Neural progenitor cell (in vitro differentiated cells): ENCODE data around the gene PNPLA3. TPM values are rescaled to one million over a fixed set of nuclear protein-coding genes. Genes with fewer than 3 reads are reported as not detected.

Experiments
- DNase-seq: peaks from one replicate; pipeline ENCODE4 v3.0.0-alpha.2; 2016; ENCODE audit warnings: low spot score
- H2AFZ ChIP-seq: fragments of 200-600 bp; sonication (generic); replicated peaks from 2 replicates; pipeline ENCODE4 v1.6.1; 2016; ENCODE audit warnings: antibody characterized with exemption
- H3F3A ChIP-seq: fragments of 200-600 bp; sonication (generic); 2 replicates; pipeline ENCODE4 v1.6.1; 2016; ENCODE audit warnings: antibody characterized with exemption, low read depth
- H3K27ac ChIP-seq: fragments of 200-600 bp; sonication (generic); 2 replicates; pipeline ENCODE4 v1.5.1; 2016; ENCODE audit warnings: mild to moderate bottlenecking
- H3K27me3 ChIP-seq: fragments of 200-600 bp; sonication (generic); 2 replicates; pipeline ENCODE4 v1.6.1; 2016; ENCODE audit warnings: mild to moderate bottlenecking, moderate library complexity
- H3K36me3 ChIP-seq: fragments of 200-600 bp; sonication (generic); 2 replicates; pipeline ENCODE4 v1.5.1; 2016
- H3K4me1 ChIP-seq: fragments of 200-600 bp; sonication (generic); 2 replicates; pipeline ENCODE4 v1.6.1; 2016; ENCODE audit warnings: mixed run types
- H3K4me2 ChIP-seq: fragments of 200-600 bp; sonication (generic); 2 replicates; pipeline ENCODE4 v1.6.1; 2016
- H3K4me3 ChIP-seq: fragments of 200-600 bp; sonication (generic); 2 replicates; pipeline ENCODE4 v1.5.1; 2016
- H3K79me2 ChIP-seq: fragments of 200-600 bp; sonication (generic); 2 replicates; pipeline ENCODE4 v1.6.1; 2016; ENCODE audit warnings: low read depth
- H3K9ac ChIP-seq: fragments of 200-600 bp; sonication (generic); 2 replicates; pipeline ENCODE4 v1.6.1; 2016
- H3K9me3 ChIP-seq: fragments of 200-600 bp; sonication (generic); 2 replicates; pipeline ENCODE4 v1.5.1; 2016; ENCODE audit warnings: low read depth
- H4K20me1 ChIP-seq: fragments of 200-600 bp; sonication (generic); 2 replicates; pipeline ENCODE4 v1.6.1; 2016; ENCODE audit warnings: low read depth
- H3K27ac Mint-ChIP-seq: 3 replicates; pipeline ENCODE4 v1.8.0; 2021; ENCODE audit warnings: mixed read lengths
- H3K27me3 Mint-ChIP-seq: 2 replicates; pipeline ENCODE4 v1.8.0; 2022; ENCODE audit warnings: low read depth, mild to moderate bottlenecking, inconsistent platforms, moderate library complexity, mixed read lengths; ENCODE audit not compliant: insufficient read depth
- H3K36me3 Mint-ChIP-seq: 3 replicates; pipeline ENCODE4 v1.8.0; 2021; ENCODE audit warnings: mixed read lengths
- H3K4me1 Mint-ChIP-seq: 3 replicates; pipeline ENCODE4 v1.8.0; 2021; ENCODE audit warnings: mixed read lengths
- H3K4me3 Mint-ChIP-seq: 3 replicates; pipeline ENCODE4 v1.8.0; 2021; ENCODE audit warnings: mild to moderate bottlenecking, moderate library complexity, mixed read lengths
- H3K9me3 Mint-ChIP-seq: 3 replicates; pipeline ENCODE4 v1.8.0; 2020; ENCODE audit warnings: mixed read lengths
- EZH2 ChIP-seq: fragments of 200-600 bp; sonication (generic); IDR thresholded peaks from 2 replicates; pipeline ENCODE4 v1.6.1; 2017; ENCODE audit warnings: antibody characterized with exemption, mild to moderate bottlenecking, moderate library complexity
- EZH2phosphoT487 ChIP-seq: fragments of 200-600 bp; sonication (generic); IDR thresholded peaks from 2 replicates; pipeline ENCODE4 v1.6.1; 2017; ENCODE audit warnings: antibody characterized with exemption
- total RNA-seq: library from RNA; depleted of rRNA; stranded (reverse); fragments of >200 nt; gene quantifications from 2 replicates; pipeline ENCODE4 v1.2.3, GENCODE V29; 2015; ENCODE audit warnings: low replicate concordance
- TF ChIP-seq, protein P1 (sequence below): fragments of 200-600 bp; sonication (generic); IDR thresholded peaks from 2 replicates; pipeline ENCODE4 v1.5.1; 2017; ENCODE audit warnings: antibody characterized with exemption, mild to moderate bottlenecking

The PNPLA3 gene
- total RNA-seq, 1 donor from 2014 or later = 4.8 TPM

GRCh38 chr22:43964314-43964857 lies 40.8 kb downstream of the PNPLA3 start:
- Histone ChIP-seq H4K20me1 (peaks cover 4% of the 10 kb centered on the region), H3K9ac (no peak overlapping the region), H3F3A (no peaks in the 10 kb centered on the region), H3K27me3 (no peaks in the 10 kb centered on the region), H3K4me3 (no peak overlapping the region), H3K4me2 (no peak overlapping the region), H3K27ac (no peak overlapping the region), H3K79me2 (peaks cover 25% of the 10 kb centered on the region), H3K9me3 (no peaks in the 10 kb centered on the region), H2AFZ (no peak overlapping the region), H3K36me3 (no peaks in the 10 kb centered on the region), H3K4me1 (no peaks in the 10 kb centered on the region)
- no peaks in the 10 kb centered on the region for H3K9me3 Mint-ChIP-seq
- H3K27me3 Mint-ChIP-seq = no peaks in the 10 kb centered on the region
- no peak overlapping the region for H3K27ac Mint-ChIP-seq
- TF ChIP-seq EZH2 (no peak), EZH2phosphoT487 (no peak)
- TF ChIP-seq, protein P1, sequence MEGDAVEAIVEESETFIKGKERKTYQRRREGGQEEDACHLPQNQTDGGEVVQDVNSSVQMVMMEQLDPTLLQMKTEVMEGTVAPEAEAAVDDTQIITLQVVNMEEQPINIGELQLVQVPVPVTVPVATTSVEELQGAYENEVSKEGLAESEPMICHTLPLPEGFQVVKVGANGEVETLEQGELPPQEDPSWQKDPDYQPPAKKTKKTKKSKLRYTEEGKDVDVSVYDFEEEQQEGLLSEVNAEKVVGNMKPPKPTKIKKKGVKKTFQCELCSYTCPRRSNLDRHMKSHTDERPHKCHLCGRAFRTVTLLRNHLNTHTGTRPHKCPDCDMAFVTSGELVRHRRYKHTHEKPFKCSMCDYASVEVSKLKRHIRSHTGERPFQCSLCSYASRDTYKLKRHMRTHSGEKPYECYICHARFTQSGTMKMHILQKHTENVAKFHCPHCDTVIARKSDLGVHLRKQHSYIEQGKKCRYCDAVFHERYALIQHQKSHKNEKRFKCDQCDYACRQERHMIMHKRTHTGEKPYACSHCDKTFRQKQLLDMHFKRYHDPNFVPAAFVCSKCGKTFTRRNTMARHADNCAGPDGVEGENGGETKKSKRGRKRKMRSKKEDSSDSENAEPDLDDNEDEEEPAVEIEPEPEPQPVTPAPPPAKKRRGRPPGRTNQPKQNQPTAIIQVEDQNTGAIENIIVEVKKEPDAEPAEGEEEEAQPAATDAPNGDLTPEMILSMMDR = no peak
- DNase-seq = no peak
- no peak overlapping the region for H3K4me3 Mint-ChIP-seq
- peaks cover 18% of the 10 kb centered on the region for H3K36me3 Mint-ChIP-seq
- H3K4me1 Mint-ChIP-seq = no peaks in the 10 kb centered on the region

GRCh38 chr22:43967069-43967468 lies 43.5 kb downstream of the PNPLA3 start:
- no peak overlapping the region for H3K4me3 ChIP-seq
- H3K27ac ChIP-seq = no peak overlapping the region
- H3K79me2 ChIP-seq = peaks cover under 1% of the 10 kb centered on the region
- H3K27me3 ChIP-seq = no peaks in the 10 kb centered on the region
- Mint-ChIP-seq H3K27ac (no peak overlapping the region), H3K9me3 (no peaks in the 10 kb centered on the region), H3K27me3 (peaks cover 2% of the 10 kb centered on the region), H3K4me3 (no peak overlapping the region), H3K4me1 (no peaks in the 10 kb centered on the region), H3K36me3 (peaks cover 24% of the 10 kb centered on the region)
- H3K4me2 ChIP-seq = no peak overlapping the region
- H3F3A ChIP-seq = no peaks in the 10 kb centered on the region
- H4K20me1 ChIP-seq = peaks cover 3% of the 10 kb centered on the region
- TF ChIP-seq EZH2 (no peak), EZH2phosphoT487 (no peak)
- TF ChIP-seq, protein P1 = no peak
- H2AFZ ChIP-seq = no peak overlapping the region
- H3K9me3 ChIP-seq = no peaks in the 10 kb centered on the region
- DNase-seq = no peak
- no peak overlapping the region for H3K9ac ChIP-seq
- H3K36me3 ChIP-seq = no peaks in the 10 kb centered on the region
- H3K4me1 ChIP-seq = no peaks in the 10 kb centered on the region

DNA sequence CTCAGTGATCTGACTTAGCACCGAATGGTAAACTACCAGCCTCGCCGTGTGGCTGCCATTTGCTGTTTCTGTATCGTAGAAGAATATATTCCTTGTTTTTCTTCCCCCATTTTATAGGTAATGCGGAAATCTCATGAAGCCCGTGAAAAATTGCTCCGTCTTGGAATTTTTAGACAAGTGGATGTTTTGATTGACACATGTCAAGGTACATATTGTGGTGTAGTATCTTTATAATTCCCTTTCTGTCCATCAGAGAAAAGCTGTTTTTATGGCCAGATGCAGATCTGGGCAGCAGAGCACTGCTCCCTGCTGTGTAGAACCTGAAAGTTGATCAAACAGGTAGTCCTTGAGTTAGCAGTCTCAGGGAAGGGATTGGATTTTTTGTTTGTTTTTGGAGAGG lies 45.0 kb downstream of the PNPLA3 start:
- Histone ChIP-seq H2AFZ (no peak overlapping the region), H3K4me2 (no peak overlapping the region), H3K4me3 (no peak overlapping the region), H3K4me1 (no peaks in the 10 kb centered on the region), H3K27me3 (no peaks in the 10 kb centered on the region), H3K27ac (no peak overlapping the region), H3K9ac (no peak overlapping the region), H3K9me3 (no peaks in the 10 kb centered on the region), H4K20me1 (peaks cover 3% of the 10 kb centered on the region), H3K79me2 (no peaks in the 10 kb centered on the region), H3F3A (no peaks in the 10 kb centered on the region), H3K36me3 (no peaks in the 10 kb centered on the region)
- no peak overlapping the region for H3K4me3 Mint-ChIP-seq
- no peaks in the 10 kb centered on the region for H3K4me1 Mint-ChIP-seq
- H3K9me3 Mint-ChIP-seq = no peaks in the 10 kb centered on the region
- TF ChIP-seq EZH2phosphoT487 (no peak), EZH2 (no peak)
- TF ChIP-seq, protein P1 = no peak
- H3K27ac Mint-ChIP-seq = no peak overlapping the region
- peaks cover 24% of the 10 kb centered on the region for H3K36me3 Mint-ChIP-seq
- no peak for DNase-seq
- H3K27me3 Mint-ChIP-seq = peaks cover 2% of the 10 kb centered on the region
